HepG2 (cell line): Measurements from ENCODE around the gene APOA1. TPM values are rescaled to one million over a fixed set of nuclear protein-coding genes. Genes with fewer than 3 reads are reported as not detected.
A peak's percentile ranks its signal among the peaks of the same experiment; 100 is the strongest.

Experiments used
- ATAC-seq: fragments of 200-7000 bp; cut with Tn5 transposase; 3 replicates; pipeline ENCODE4 v1.9.1; 2020; ENCODE audit warnings: mild to moderate bottlenecking, moderate library complexity
- BruUV-seq: library from RNA; stranded (reverse); fragments of 400-500 nt; replicated peaks from 2 replicates; lab custom pipeline; 2021; lab: Mats Ljungman, UMichigan
- CTCF ChIA-PET: fragments of 300-600 bp; formaldehyde crosslinking; extraction: SDS; loops from one replicate; lab custom pipeline; 2021; ENCODE audit warnings: low total read pairs, inconsistent platforms, low intra/inter-chr PET ratio; lab: Yijun Ruan, JAX
- POLR2A ChIA-PET: fragments of 350-600 bp; sonication (Branson Sonifier 250); formaldehyde crosslinking; loops from one replicate; lab custom pipeline; 2020; ENCODE audit warnings: antibody characterized with exemption, inconsistent platforms; lab: Yijun Ruan, JAX
- DNase-seq: peaks from one replicate; pipeline ENCODE4 v3.0.0-alpha.2; 2015; ENCODE audit warnings: low spot score
- FAIRE-seq: peaks from 3 replicates; lab custom pipeline; 2011; peaks lifted over from hg19 to GRCh38; lab: Jason Lieb, UNC
- H2AFZ ChIP-seq: one replicate; pipeline ENCODE4 v1.6.1; 2011; ENCODE audit warnings: low read length, inconsistent platforms
- H3K27ac ChIP-seq: fragments of 300-600 bp; 3 replicates; pipeline ENCODE4 v1.8.0; 2011; ENCODE audit warnings: mixed run types, mild to moderate bottlenecking, mixed read lengths, low read length, inconsistent platforms; ENCODE audit not compliant: insufficient read depth; ENCODE audit errors: extremely low read length
- H3K27me3 ChIP-seq, 2 experiments: fragments of 200-600 bp in 1 of 2; 2 replicates in 1 of 2; 3 replicates in 1 of 2; pipeline versions ENCODE4 v1.6.0 to v1.8.0; 2011; ENCODE audit warnings: low read length in 2 of 2, mild to moderate bottlenecking in 2 of 2, moderate library complexity in 2 of 2, inconsistent platforms in 1 of 2; ENCODE audit not compliant: insufficient read depth in 2 of 2, control insufficient read depth in 1 of 2
- H3K36me3 ChIP-seq, 2 experiments: fragments of 200-600 bp in 1 of 2; replicated peaks in 1 of 2; 2 replicates in 1 of 2; 3 replicates in 1 of 2; pipeline versions ENCODE4 v1.5.1 to v1.8.0; 2011; ENCODE audit warnings: low read length in 2 of 2, inconsistent platforms in 1 of 2; ENCODE audit not compliant: insufficient read depth in 2 of 2, control insufficient read depth in 1 of 2
- H3K4me1 ChIP-seq: 2 replicates; pipeline ENCODE4 v1.5.1; 2012; ENCODE audit warnings: low read length, inconsistent platforms; ENCODE audit not compliant: insufficient read depth
- H3K4me2 ChIP-seq: 2 replicates; pipeline ENCODE4 v1.6.0; 2011; ENCODE audit warnings: low read depth, low read length, inconsistent platforms
- H3K4me3 ChIP-seq, 3 experiments: fragments of 200-600 bp in 1 of 3; sonication (generic), shearing (Covaris generic) in 1 of 3; replicated peaks in 1 of 3; 2 replicates each; pipeline ENCODE4 v1.5.1; 2011 to 2016; ENCODE audit warnings: low read length in 3 of 3, inconsistent platforms in 2 of 3, low read depth in 2 of 3, mild to moderate bottlenecking in 2 of 3, control low read depth in 1 of 3, mixed read lengths in 1 of 3; ENCODE audit not compliant: insufficient read depth in 1 of 3
- H3K79me2 ChIP-seq: one replicate; pipeline ENCODE4 v1.6.1; 2011; ENCODE audit warnings: low read length, inconsistent platforms; ENCODE audit not compliant: insufficient read depth
- H3K9ac ChIP-seq: 2 replicates; pipeline ENCODE4 v1.6.0; 2011; ENCODE audit warnings: mild to moderate bottlenecking, low read depth, low read length, inconsistent platforms; ENCODE audit not compliant: insufficient read depth
- H3K9me3 ChIP-seq: 2 replicates; pipeline ENCODE4 v1.5.1; 2012; ENCODE audit warnings: mild to moderate bottlenecking, low read length
- H4K20me1 ChIP-seq: 2 replicates; pipeline ENCODE4 v1.6.0; 2011; ENCODE audit warnings: inconsistent platforms, mild to moderate bottlenecking, low read length, moderate library complexity; ENCODE audit not compliant: insufficient read depth
- ARID5B ChIP-seq: IDR thresholded peaks from 2 replicates; pipeline ENCODE4 v1.4.0; 2020; ENCODE audit warnings: mild to moderate bottlenecking, missing genetic modification reagents
- ATAD3A ChIP-seq: sonication (generic); formaldehyde crosslinking; IDR thresholded peaks from 2 replicates; pipeline ENCODE4 v1.4.0; 2020; ENCODE audit warnings: missing genetic modification reagents
- BCL3 ChIP-seq: sonication (generic); formaldehyde crosslinking; IDR thresholded peaks from 2 replicates; pipeline ENCODE4 v1.5.1; 2020; ENCODE audit warnings: mild to moderate bottlenecking, missing genetic modification reagents, moderate library complexity
- PRPF4 ChIP-seq: fragments of 200-400 bp; formaldehyde crosslinking; IDR thresholded peaks from 2 replicates; pipeline ENCODE4 v1.6.1; 2016; ENCODE audit warnings: low read length, low read depth; ENCODE audit not compliant: poor library complexity, severe bottlenecking
- TOPORS ChIP-seq: sonication (generic); formaldehyde crosslinking; IDR thresholded peaks from 2 replicates; pipeline ENCODE4 v1.8.0; 2023; ENCODE audit warnings: mild to moderate bottlenecking, missing genetic modification reagents
- ZFX ChIP-seq: sonication (generic); formaldehyde crosslinking; IDR thresholded peaks from 2 replicates; pipeline ENCODE4 v1.4.0; 2020; ENCODE audit warnings: mild to moderate bottlenecking, low read depth, missing genetic modification reagents, moderate library complexity
- ZNF484 ChIP-seq: sonication (generic); formaldehyde crosslinking; IDR thresholded peaks from 2 replicates; pipeline ENCODE4 v1.5.1; 2020; ENCODE audit warnings: mild to moderate bottlenecking, low read depth, missing genetic modification reagents, borderline replicate concordance
- ZNF546 ChIP-seq: sonication (generic); formaldehyde crosslinking; conservative IDR thresholded peaks from 2 replicates; pipeline ENCODE4 v1.8.1; 2023; ENCODE audit warnings: mild to moderate bottlenecking, missing genetic modification reagents
- ZNF598 ChIP-seq: sonication (generic); formaldehyde crosslinking; IDR thresholded peaks from 2 replicates; pipeline ENCODE4 v1.5.1; 2020; ENCODE audit warnings: mild to moderate bottlenecking, missing genetic modification reagents, borderline replicate concordance
- ZNF740 ChIP-seq: sonication (generic); formaldehyde crosslinking; IDR thresholded peaks from 2 replicates; pipeline ENCODE4 v1.4.0; 2020; ENCODE audit warnings: missing genetic modification reagents
- ZNF878 ChIP-seq: sonication (generic); formaldehyde crosslinking; IDR thresholded peaks from 2 replicates; pipeline ENCODE4 v1.8.1; 2023; ENCODE audit warnings: mild to moderate bottlenecking, missing genetic modification reagents, moderate library complexity
- WGBS: methylation state at CpG from one replicate; pipeline ENCODE4 v1.1.6; 2017; ENCODE audit warnings: low lambda C conversion rate; 5-methylcytosine and 5-hydroxymethylcytosine counted together
- in situ Hi-C: cut with HindIII; loops from 2 replicates; pipeline ENCODE4 v1.10.0; 2017; ENCODE audit warnings: low pct_unique_long_range_greater_than_20kb; ENCODE audit not compliant: extremely low pct_ligation_motif_present
- intact Hi-C: fragments of 100-400 bp; cut with micrococcal nuclease; formaldehyde crosslinking; loops from one replicate; pipeline ENCODE4 v1.10.0; 2022; ENCODE audit not compliant: unreplicated experiment
- polyA plus RNA-seq, 8 experiments: library from polyadenylated mRNA; depleted of rRNA in 3 of 8; stranded (reverse) in 7 of 8; unstranded in 1 of 8; fragments of >200 nt; fragmentation: Illumina TruSeq in 4 of 8; extraction: Trizol in 4 of 8; gene quantifications; 2 replicates each; pipeline versions ENCODE4 v1.2.1 to v1.2.3, GENCODE V29; 2011 to 2016; ENCODE audit warnings: low read depth in 4 of 8, missing spikeins in 1 of 8, mixed read lengths in 1 of 8; ENCODE audit not compliant: insufficient read depth in 1 of 8
- total RNA-seq, 5 experiments: library from RNA; depleted of rRNA; stranded (reverse); fragments of >200 nt; fragmentation: Illumina TruSeq; extraction: Trizol; gene quantifications; 2 replicates each; pipeline ENCODE4 v1.2.3, GENCODE V29; 2016; ENCODE audit warnings: low read depth in 1 of 5

APOA1 gene
- total and polyA plus RNA-seq, 2 of the 13 experiments (the other 11 are each of a cell fraction or from before 2014, with no cell fraction given) = 1,973 to 5,485 TPM

- TF ChIP-seq ZNF598 = 0 out of 2 replicates have a peak, but pooled peaks have one; percentile 68
- no peak for TF ChIP-seq ZNF740
- Histone ChIP-seq H4K20me1 (no peaks in the 10 kb centered on the region), H3K4me2 (no peak overlapping the region), H3K27ac (no peak overlapping the region), H3K27me3 (no peaks in the 10 kb centered on the region), H3K9me3 (no peaks in the 10 kb centered on the region), H3K36me3 (no peaks in the 10 kb centered on the region), H2AFZ (no peak overlapping the region), H3K4me3 (no peak overlapping the region), H3K9ac (no peak overlapping the region), H3K4me1 (peaks cover 61% of the 10 kb centered on the region), H3K79me2 (no peaks in the 10 kb centered on the region)
- no peak for ATAC-seq
- BruUV-seq = no TSS peak
- no peak for FAIRE-seq
- in situ Hi-C loops = no loop called here
- POLR2A ChIA-PET = interaction anchor here (8.7 to 18.4 kb wide), 4 partner anchors 9 to 29 kb away, joined by 105 to 1365 read pairs (median 570); partner anchors contain the start of genes APOA1, APOA5 and ZPR1
- 80% methylated on average over 3 of the region's 5 CpGs for WGBS
- intact Hi-C loops = no loop called here
- CTCF ChIA-PET = no interaction called here
- DNase-seq = no peak
Observed at GRCh38 chr11:116822575-116822974, 14.8 kb downstream of the APOA1 start.

GRCh38 chr11:116821050-116821918 lies 16.1 kb downstream of the APOA1 start:
- no peak for DNase-seq
- ChIA-PET POLR2A (interaction anchor here (1.1 to 18.4 kb wide), 7 partner anchors 8 to 28 kb away, joined by 4 to 1365 read pairs (median 10); partner anchors contain the start of genes APOA1, APOA5, APOC3 and ZPR1), CTCF (no interaction called here)
- Histone ChIP-seq H2AFZ (no peak overlapping the region), H3K4me1 (peaks cover 61% of the 10 kb centered on the region), H3K36me3 (no peaks in the 10 kb centered on the region), H3K4me3 (no peak overlapping the region), H3K9me3 (no peaks in the 10 kb centered on the region), H3K4me2 (no peak overlapping the region), H3K27me3 (no peaks in the 10 kb centered on the region), H4K20me1 (no peaks in the 10 kb centered on the region), H3K27ac (no peak overlapping the region), H3K9ac (no peak overlapping the region), H3K79me2 (no peaks in the 10 kb centered on the region)
- BruUV-seq = no TSS peak
- 96% methylated on average over 46 of the region's 51 CpGs for WGBS
- no peak for FAIRE-seq
- in situ Hi-C loops = no loop called here
- intact Hi-C loops = no loop called here
- ATAC-seq = no peak
- TF ChIP-seq ZNF878 (no peak), BCL3 (CRISPR knock-in tag) (no peak), TOPORS (CRISPR knock-in tag) (no peak), ATAD3A (CRISPR knock-in tag) (no peak), ZNF484 (CRISPR knock-in tag) (no peak), ARID5B (CRISPR knock-in tag) (no peak), ZNF546 (CRISPR knock-in tag) (no peak), PRPF4 (no peak), ZFX (CRISPR knock-in tag) (no peak)
